ENCODE data around the gene STX8.

Gene STX8

GRCh38 chr17:9221147-9221921 lies 354.3 kb downstream of the STX8 start:
- Histone ChIP-seq H2AFZ (ENCODE audit: low read depth, low read length) (no peak overlapping the region), H3K36me3 (ENCODE audit: insufficient read depth, low read length) (no peaks in the 10 kb centered on the region), H3K4me3 (ENCODE audit: low read depth in 1 of 2, low read length in 2 of 2) (no peak overlapping the region), H3K79me2 (ENCODE audit: insufficient read depth, low read length) (no peaks in the 10 kb centered on the region), H4K20me1 (ENCODE audit: insufficient read depth, low read length) (no peaks in the 10 kb centered on the region; the same call in 1 of the 2 replicates), H3K4me2 (ENCODE audit: insufficient read depth, low read length) (no peak overlapping the region), H3K9ac (ENCODE audit: low read depth, low read length) (no peak overlapping the region), H3K27me3 (ENCODE audit: insufficient read depth, low read length, poor library complexity) (no peaks in the 10 kb centered on the region), H3K4me1 (ENCODE audit: insufficient read depth, low read length) (no peaks in the 10 kb centered on the region), H3K27ac (ENCODE audit: low read length) (no peak overlapping the region), H3K9me3 (ENCODE audit: insufficient read depth, low read length, severe bottlenecking) (peaks cover 3% of the 10 kb centered on the region)
- no peak for TF ChIP-seq EZH2 (IDR thresholded peaks at IDR 0.05; ENCODE audit: borderline replicate concordance, low read depth, low read length, severe bottlenecking)
- TF ChIP-seq, protein P1, sequence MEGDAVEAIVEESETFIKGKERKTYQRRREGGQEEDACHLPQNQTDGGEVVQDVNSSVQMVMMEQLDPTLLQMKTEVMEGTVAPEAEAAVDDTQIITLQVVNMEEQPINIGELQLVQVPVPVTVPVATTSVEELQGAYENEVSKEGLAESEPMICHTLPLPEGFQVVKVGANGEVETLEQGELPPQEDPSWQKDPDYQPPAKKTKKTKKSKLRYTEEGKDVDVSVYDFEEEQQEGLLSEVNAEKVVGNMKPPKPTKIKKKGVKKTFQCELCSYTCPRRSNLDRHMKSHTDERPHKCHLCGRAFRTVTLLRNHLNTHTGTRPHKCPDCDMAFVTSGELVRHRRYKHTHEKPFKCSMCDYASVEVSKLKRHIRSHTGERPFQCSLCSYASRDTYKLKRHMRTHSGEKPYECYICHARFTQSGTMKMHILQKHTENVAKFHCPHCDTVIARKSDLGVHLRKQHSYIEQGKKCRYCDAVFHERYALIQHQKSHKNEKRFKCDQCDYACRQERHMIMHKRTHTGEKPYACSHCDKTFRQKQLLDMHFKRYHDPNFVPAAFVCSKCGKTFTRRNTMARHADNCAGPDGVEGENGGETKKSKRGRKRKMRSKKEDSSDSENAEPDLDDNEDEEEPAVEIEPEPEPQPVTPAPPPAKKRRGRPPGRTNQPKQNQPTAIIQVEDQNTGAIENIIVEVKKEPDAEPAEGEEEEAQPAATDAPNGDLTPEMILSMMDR (IDR thresholded peaks at IDR 0.05; ENCODE audit: borderline replicate concordance, extremely low read depth, low read length, poor library complexity, severe bottlenecking) = no peak
- no peak for DNase-seq
- ATAC-seq (ENCODE audit: insufficient read depth, low read depth) = no peak

DNA sequence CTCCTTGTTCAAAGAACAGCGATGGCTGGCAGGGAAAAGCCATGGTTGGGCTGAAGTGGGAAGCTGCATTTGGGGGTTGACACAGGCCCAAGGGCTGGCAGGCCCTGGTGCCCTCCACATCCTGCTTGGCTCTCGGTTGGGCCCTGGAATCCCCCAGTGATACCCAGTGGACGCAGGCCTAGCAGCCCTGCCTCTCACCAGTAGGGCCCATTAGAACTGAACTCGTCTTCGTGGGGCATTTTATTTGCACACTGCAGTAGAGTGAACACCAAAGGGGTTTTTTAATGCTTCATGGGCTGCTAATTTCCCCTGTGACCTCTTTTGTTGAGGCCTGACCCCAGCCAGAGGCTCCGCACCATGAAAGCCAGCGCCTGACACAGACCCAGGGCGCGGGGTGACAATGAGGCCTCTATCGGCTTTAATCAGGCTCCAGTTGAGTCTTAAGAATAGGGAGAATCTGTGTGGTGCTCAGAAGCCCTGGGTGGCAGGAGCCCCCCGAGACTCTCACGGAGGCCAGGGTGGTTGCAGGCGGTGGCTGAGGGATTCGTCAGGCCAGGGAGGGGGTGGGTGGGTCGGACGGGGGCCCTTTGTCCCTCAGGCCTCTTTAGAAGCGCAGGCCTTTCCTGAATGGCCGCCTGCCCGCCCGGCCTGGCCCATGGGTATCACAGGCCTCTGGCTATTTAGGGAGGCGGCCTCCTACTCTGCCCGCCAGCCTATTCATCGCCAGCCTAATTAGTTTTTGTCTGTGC lies 355.0 kb downstream of the STX8 start:
- H3K27ac ChIP-seq (ENCODE audit: low read length) = no peak overlapping the region
- H2AFZ ChIP-seq (ENCODE audit: low read depth, low read length) = no peak overlapping the region
- no peak overlapping the region for H3K4me3 ChIP-seq (ENCODE audit: low read depth in 1 of 2, low read length in 2 of 2)
- no peak for TF ChIP-seq EZH2 (IDR thresholded peaks at IDR 0.05; ENCODE audit: borderline replicate concordance, low read depth, low read length, severe bottlenecking)
- TF ChIP-seq, protein P1 (IDR thresholded peaks at IDR 0.05; ENCODE audit: borderline replicate concordance, extremely low read depth, low read length, poor library complexity, severe bottlenecking) = no peak
- no peak for ATAC-seq (ENCODE audit: insufficient read depth, low read depth)
- H3K36me3 ChIP-seq (ENCODE audit: insufficient read depth, low read length) = no peaks in the 10 kb centered on the region
- H3K79me2 ChIP-seq (ENCODE audit: insufficient read depth, low read length) = no peaks in the 10 kb centered on the region
- no peak overlapping the region for H3K4me2 ChIP-seq (ENCODE audit: insufficient read depth, low read length)
- no peaks in the 10 kb centered on the region for H3K27me3 ChIP-seq (ENCODE audit: insufficient read depth, low read length, poor library complexity)
- H3K9me3 ChIP-seq (ENCODE audit: insufficient read depth, low read length, severe bottlenecking) = peaks cover 8% of the 10 kb centered on the region
- no peak for DNase-seq
- H4K20me1 ChIP-seq (ENCODE audit: insufficient read depth, low read length) = no peaks in the 10 kb centered on the region; the same call in 1 of the 2 replicates
- no peak overlapping the region for H3K9ac ChIP-seq (ENCODE audit: low read depth, low read length)
- H3K4me1 ChIP-seq (ENCODE audit: insufficient read depth, low read length) = no peaks in the 10 kb centered on the region

DNA sequence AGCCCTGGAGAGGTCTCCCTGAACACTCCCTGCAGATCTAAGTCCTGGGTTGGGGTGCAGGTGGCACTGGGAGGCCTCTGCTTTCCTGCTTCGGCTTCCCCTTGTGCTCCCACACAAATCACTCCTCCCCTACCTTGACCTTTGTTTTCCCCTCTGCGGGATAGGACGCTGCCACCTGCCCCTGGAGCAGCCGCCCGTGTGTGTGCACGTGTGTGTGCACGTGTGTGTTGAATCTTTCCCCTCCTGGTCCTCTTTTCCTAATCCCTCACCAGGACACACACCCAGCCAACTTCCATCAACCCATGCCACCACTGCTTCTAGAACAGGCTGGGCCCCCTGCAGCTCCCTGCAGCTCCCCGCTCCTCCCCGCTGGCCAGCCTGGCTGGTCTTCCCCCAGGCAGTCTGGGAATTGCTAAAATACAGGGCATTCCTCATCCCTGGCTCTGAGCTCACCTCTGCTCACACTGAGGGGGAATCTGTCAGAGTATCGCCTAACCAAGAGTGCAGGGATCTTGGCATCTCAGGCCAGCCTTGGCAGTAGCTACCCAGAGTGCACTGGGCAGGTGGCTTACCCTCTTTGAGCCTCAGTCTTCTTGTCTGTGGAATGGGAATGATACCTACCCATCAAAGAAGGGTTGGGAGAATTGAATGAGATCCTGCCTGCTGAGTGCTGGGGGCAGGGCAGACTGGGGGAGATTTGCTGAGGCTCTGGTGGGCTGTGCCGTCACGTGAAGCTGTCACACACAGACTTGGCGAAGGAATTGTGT lies 355.8 kb downstream of the STX8 start:
- H3K9ac ChIP-seq (ENCODE audit: low read depth, low read length) = no peak overlapping the region
- H3K27ac ChIP-seq (ENCODE audit: low read length) = no peak overlapping the region
- H3K9me3 ChIP-seq (ENCODE audit: insufficient read depth, low read length, severe bottlenecking) = peaks cover 11% of the 10 kb centered on the region
- H3K79me2 ChIP-seq (ENCODE audit: insufficient read depth, low read length) = no peaks in the 10 kb centered on the region
- ATAC-seq (ENCODE audit: insufficient read depth, low read depth) (no peak), DNase-seq (no peak)
- H3K4me1 ChIP-seq (ENCODE audit: insufficient read depth, low read length) = no peaks in the 10 kb centered on the region
- TF ChIP-seq EZH2 (IDR thresholded peaks at IDR 0.05; ENCODE audit: borderline replicate concordance, low read depth, low read length, severe bottlenecking) = no peak
- TF ChIP-seq, protein P1 (IDR thresholded peaks at IDR 0.05; ENCODE audit: borderline replicate concordance, extremely low read depth, low read length, poor library complexity, severe bottlenecking) = no peak
- H3K27me3 ChIP-seq (ENCODE audit: insufficient read depth, low read length, poor library complexity) = no peaks in the 10 kb centered on the region
- no peak overlapping the region for H2AFZ ChIP-seq (ENCODE audit: low read depth, low read length)
- no peaks in the 10 kb centered on the region for H3K36me3 ChIP-seq (ENCODE audit: insufficient read depth, low read length)
- no peak overlapping the region for H3K4me2 ChIP-seq (ENCODE audit: insufficient read depth, low read length)
- no peak overlapping the region for H3K4me3 ChIP-seq (ENCODE audit: low read depth in 1 of 2, low read length in 2 of 2)
- no peaks in the 10 kb centered on the region; the same call in 1 of the 2 replicates for H4K20me1 ChIP-seq (ENCODE audit: insufficient read depth, low read length)

Measured in DND-41 (cell line).